Kidney tubule cell (primary cell): Measurements from ENCODE around the gene TMC6.

Experiments
- DNase-seq: peaks from one replicate; pipeline ENCODE4 v3.0.0-alpha.2; 2018; ENCODE audit warnings: low spot score

Gene TMC6

GRCh38 chr17:78134899-78135385 is 6.4 kb upstream of the TMC6 start:
- DNase-seq: no peak

GRCh38 chr17:78133971-78134898 is 5.7 kb upstream of the TMC6 start:
- DNase-seq: peak; percentile 55

- DNase-seq: no peak
These were observed 4.8 kb upstream of the TMC6 start for GRCh38 chr17:78133179-78133951.

- DNase-seq: no peak
These were observed 4.2 kb upstream of the TMC6 start for GRCh38 chr17:78132767-78133178.

- peak; percentile 55 for DNase-seq
These were observed 3.6 kb upstream of the TMC6 start for GRCh38 chr17:78132084-78132676.

GRCh38 chr17:78131172-78132083 is 2.9 kb upstream of the TMC6 start:
- DNase-seq: no peak

GRCh38 chr17:78130437-78131101 is 2.0 kb upstream of the TMC6 start, which contains the start of gene TMC8:
Gene TMC8 (plus strand): TSS chr17:78130771. CDS start chr17:78131589, 818 bp downstream.
- no peak for DNase-seq

- no peak for DNase-seq
These were observed 1.5 kb upstream of the TMC6 start for GRCh38 chr17:78130090-78130436.

GRCh38 chr17:78129351-78130089 is 965 bp upstream of the TMC6 start:
- no peak for DNase-seq

- peak; percentile 37 for DNase-seq
These were observed 536 bp downstream of the TMC6 start for GRCh38 chr17:78127888-78128550.

- DNase-seq: peak; percentile 36
These were observed 1.2 kb downstream of the TMC6 start for GRCh38 chr17:78127239-78127887.

- DNase-seq: no peak
These were observed 1.7 kb downstream of the TMC6 start for GRCh38 chr17:78126895-78127238.

GRCh38 chr17:78125976-78126894 is 2.3 kb downstream of the TMC6 start:
- DNase-seq: no peak

GRCh38 chr17:78125138-78125913 is 3.2 kb downstream of the TMC6 start:
- no peak for DNase-seq

- no peak for DNase-seq
These were observed 3.8 kb downstream of the TMC6 start for GRCh38 chr17:78124836-78125137.

GRCh38 chr17:78124081-78124835 is 4.3 kb downstream of the TMC6 start:
- no peak for DNase-seq
